Spinal cord (tissue), 10 donors: ENCODE data around the gene EAPP. TPM values are rescaled to one million over a fixed set of nuclear protein-coding genes. Genes with fewer than 3 reads are reported as not detected.
"Not testable (repeated sequence)": the region's sequence is repeated elsewhere in the genome, so short reads cannot be mapped to it uniquely, and the experiment has no call there.

Experiments
- DNase-seq, 6 donors: peaks; one replicate each; pipeline versions ENCODE4 v3.0.0 to v3.0.0-alpha.2; 2013 to 2015; ENCODE audit warnings: low spot score in 6 of 6, low read depth in 4 of 6
- H3K27ac ChIP-seq: one replicate; pipeline ENCODE4 v1.5.1; 2013; ENCODE audit warnings: low read depth, low read length, control low read depth
- H3K27me3 ChIP-seq: one replicate; pipeline ENCODE4 v1.6.1; 2013; ENCODE audit warnings: low read length; ENCODE audit not compliant: control insufficient read depth, insufficient read depth
- H3K36me3 ChIP-seq: one replicate; pipeline ENCODE4 v1.6.1; 2013; ENCODE audit warnings: low read length; ENCODE audit not compliant: control insufficient read depth, insufficient read depth
- H3K4me1 ChIP-seq: one replicate; pipeline ENCODE4 v1.6.1; 2013; ENCODE audit warnings: low read length; ENCODE audit not compliant: control insufficient read depth, insufficient read depth
- H3K4me3 ChIP-seq: one replicate; pipeline ENCODE4 v1.5.1; 2013; ENCODE audit warnings: low read depth, low read length, control low read depth
- H3K9me3 ChIP-seq: one replicate; pipeline ENCODE4 v1.6.1; 2013; ENCODE audit warnings: low read length; ENCODE audit not compliant: control insufficient read depth, insufficient read depth
- WGBS: methylation state at CpG from one replicate; pipeline ENCODE4 v1.1.5; 2013; ENCODE audit warnings: missing lambda C conversion rate; ENCODE audit not compliant: insufficient coverage; 5-methylcytosine and 5-hydroxymethylcytosine counted together
- polyA plus RNA-seq, 2 donors: library from polyadenylated mRNA; unstranded; fragments of 120-200 nt; gene quantifications; one replicate each; pipeline ENCODE4 v1.2.1, GENCODE V29; 2013; ENCODE audit not compliant: insufficient read length in 2 of 2
- total RNA-seq, 2 donors: library from RNA; depleted of rRNA in 1 of 2; stranded (reverse); fragments of 120-200 nt in 1 of 2; fragments of >200 nt in 1 of 2; gene quantifications; one replicate each; pipeline versions ENCODE4 v1.2.3 to v1.2.4, GENCODE V29; 2013 to 2014
- donor health status: healthy.

The EAPP gene
- total and polyA plus RNA-seq, 4 donors = 48.3 to 69.9 (median 60.5) TPM

- WGBS = 92% methylated on average over 10 of the region's 19 CpGs
- H3K27me3 ChIP-seq, H3K9me3 ChIP-seq, H3K36me3 ChIP-seq: not testable (repeated sequence)
- Histone ChIP-seq H3K27ac (peak overlapping the region; percentile 98), H3K4me3 (peak overlapping the region; percentile 99), H3K4me1 (peaks cover 11% of the 10 kb centered on the region)
- DNase-seq = peak in 1 of 6 donors; percentile 2
Measured at GRCh38 chr14:34540181-34541059, 919 bp upstream of the EAPP start.

GRCh38 chr14:34538871-34539406 lies 562 bp downstream of the EAPP start:
- Histone ChIP-seq H3K36me3 (peaks cover 16% of the 10 kb centered on the region), H3K27me3 (no peaks in the 10 kb centered on the region), H3K4me3 (peak overlapping the region; percentile 99), H3K9me3 (no peaks in the 10 kb centered on the region), H3K27ac (peak overlapping the region; percentile 98), H3K4me1 (peaks cover 11% of the 10 kb centered on the region)
- no peak for DNase-seq
- WGBS = 0% methylated on average over 10 of the region's 15 CpGs

GRCh38 chr14:34538096-34538495 lies 1.4 kb downstream of the EAPP start:
- 92% methylated on average over 6 of the region's 6 CpGs for WGBS
- H3K27ac ChIP-seq, H3K9me3 ChIP-seq, DNase-seq, H3K27me3 ChIP-seq: not testable (repeated sequence)
- H3K36me3 ChIP-seq = peaks cover 18% of the 10 kb centered on the region
- peaks cover 11% of the 10 kb centered on the region for H3K4me1 ChIP-seq
- H3K4me3 ChIP-seq = peak overlapping the region; percentile 99

GRCh38 chr14:34537677-34538009 lies 1.9 kb downstream of the EAPP start:
- no peak overlapping the region for H3K27ac ChIP-seq
- 82% methylated on average over 2 of the region's 4 CpGs for WGBS
- no peaks in the 10 kb centered on the region for H3K27me3 ChIP-seq
- no peak for DNase-seq
- H3K36me3 ChIP-seq = peaks cover 22% of the 10 kb centered on the region
- H3K4me1 ChIP-seq = peaks cover 11% of the 10 kb centered on the region
- H3K4me3 ChIP-seq = no peak overlapping the region
- H3K9me3 ChIP-seq = no peaks in the 10 kb centered on the region

- Histone ChIP-seq H3K9me3 (no peaks in the 10 kb centered on the region), H3K36me3 (peaks cover 27% of the 10 kb centered on the region), H3K4me1 (peaks cover 11% of the 10 kb centered on the region), H3K27me3 (no peaks in the 10 kb centered on the region), H3K27ac (no peak overlapping the region), H3K4me3 (no peak overlapping the region)
- no peak for DNase-seq
- no CpG with 5 or more reads among the region's 4 CpGs for WGBS
Measured at GRCh38 chr14:34536951-34537676, 2.4 kb downstream of the EAPP start.

GRCh38 chr14:34527591-34527990 lies 11.9 kb downstream of the EAPP start:
- H3K27me3 ChIP-seq = no peaks in the 10 kb centered on the region

GRCh38 chr14:34524216-34524615 lies 15.3 kb downstream of the EAPP start:
- peaks cover 80% of the 10 kb centered on the region for H3K36me3 ChIP-seq
- H3K4me3 ChIP-seq, H3K4me1 ChIP-seq, H3K9me3 ChIP-seq, H3K27ac ChIP-seq, H3K27me3 ChIP-seq, DNase-seq: not testable (repeated sequence)
- WGBS = 100% methylated on average over 5 of the region's 8 CpGs

More at GRCh38 chr14:34527591-34527990, 11.9 kb downstream of the EAPP start:
- H3K4me1 ChIP-seq = no peaks in the 10 kb centered on the region
- H3K27ac ChIP-seq = no peak overlapping the region
- no peak overlapping the region for H3K4me3 ChIP-seq
- WGBS = no CpG with 5 or more reads among the region's 1 CpG
- no peaks in the 10 kb centered on the region for H3K9me3 ChIP-seq
- DNase-seq = no peak
- peaks cover 76% of the 10 kb centered on the region for H3K36me3 ChIP-seq

- Histone ChIP-seq H3K27me3 (no peaks in the 10 kb centered on the region), H3K4me1 (no peaks in the 10 kb centered on the region), H3K9me3 (no peaks in the 10 kb centered on the region), H3K27ac (no peak overlapping the region), H3K36me3 (peaks cover 78% of the 10 kb centered on the region), H3K4me3 (no peak overlapping the region)
- WGBS = no CpG with 5 or more reads among the region's 2 CpGs
- DNase-seq = no peak
Measured at GRCh38 chr14:34522496-34522895, 17.0 kb downstream of the EAPP start.

GRCh38 chr14:34521071-34521470 lies 18.4 kb downstream of the EAPP start:
- H3K36me3 ChIP-seq = peaks cover 65% of the 10 kb centered on the region
- not testable (repeated sequence) for H3K4me3 ChIP-seq, H3K27ac ChIP-seq, H3K9me3 ChIP-seq, H3K4me1 ChIP-seq, DNase-seq, H3K27me3 ChIP-seq
- WGBS = 96% methylated on average over 4 of the region's 6 CpGs
